Loucy (cell line): Measurements from ENCODE around the gene ARHGEF17.

ENCODE experiments used
- H2AFZ ChIP-seq: fragments of 200-600 bp; sonication (generic); 2 replicates; pipeline ENCODE4 v1.6.0; 2016; ENCODE audit warnings: antibody characterized with exemption, mild to moderate bottlenecking, low read length, moderate library complexity
- H3F3A ChIP-seq: fragments of 200-600 bp; 2 replicates; pipeline ENCODE4 v1.6.0; 2016; ENCODE audit warnings: antibody characterized with exemption, low read depth, mild to moderate bottlenecking
- H3K27me3 ChIP-seq: fragments of 200-600 bp; sonication (generic); 2 replicates; pipeline ENCODE4 v1.6.1; 2014; ENCODE audit warnings: low read length, mild to moderate bottlenecking; ENCODE audit not compliant: insufficient read depth, poor library complexity, severe bottlenecking
- H3K36me3 ChIP-seq: fragments of 200-600 bp; sonication (generic); 2 replicates; pipeline ENCODE4 v1.6.1; 2016; ENCODE audit warnings: low read length; ENCODE audit not compliant: insufficient read depth
- H3K4me1 ChIP-seq: fragments of 200-600 bp; sonication (generic); 2 replicates; pipeline ENCODE4 v1.5.1; 2014; ENCODE audit warnings: low read length, mild to moderate bottlenecking; ENCODE audit not compliant: insufficient read depth, poor library complexity, severe bottlenecking
- H3K4me2 ChIP-seq: fragments of 200-600 bp; sonication (generic); 2 replicates; pipeline ENCODE4 v1.6.0; 2014; ENCODE audit warnings: antibody characterized with exemption, low read length, low read depth, mild to moderate bottlenecking; ENCODE audit not compliant: poor library complexity, severe bottlenecking
- H3K4me3 ChIP-seq: fragments of 200-600 bp; sonication (generic); 2 replicates; pipeline ENCODE4 v1.5.1; 2014; ENCODE audit warnings: low read length, mild to moderate bottlenecking, mixed read lengths; ENCODE audit not compliant: poor library complexity, severe bottlenecking
- H3K79me2 ChIP-seq: fragments of 200-600 bp; sonication (generic); 2 replicates; pipeline ENCODE4 v1.6.1; 2014; ENCODE audit warnings: low read length; ENCODE audit not compliant: insufficient read depth
- H3K9ac ChIP-seq: fragments of 200-600 bp; sonication (generic); 2 replicates; pipeline ENCODE4 v1.6.0; 2014; ENCODE audit warnings: mild to moderate bottlenecking, low read depth, low read length, moderate library complexity; ENCODE audit not compliant: poor library complexity, severe bottlenecking
- H3K9me2 ChIP-seq: fragments of 200-600 bp; sonication (generic); replicated peaks from 2 replicates; pipeline ENCODE4 v1.6.1; 2016; ENCODE audit warnings: low read depth, low read length, mixed read lengths
- H3K9me3 ChIP-seq: fragments of 200-600 bp; sonication (generic); 2 replicates; pipeline ENCODE4 v1.6.1; 2014; ENCODE audit warnings: mild to moderate bottlenecking, antibody characterized with exemption, low read length, low read depth; ENCODE audit not compliant: insufficient read depth
- H4K20me1 ChIP-seq: fragments of 200-600 bp; sonication (generic); 2 replicates; pipeline ENCODE4 v1.6.0; 2014; ENCODE audit warnings: antibody characterized with exemption, low read length, mild to moderate bottlenecking; ENCODE audit not compliant: insufficient read depth, poor library complexity, severe bottlenecking
- CTCF ChIP-seq: fragments of 200-600 bp; sonication (generic); conservative IDR thresholded peaks from 2 replicates; pipeline ENCODE4 v1.5.1; 2014; ENCODE audit warnings: mild to moderate bottlenecking, antibody characterized with exemption, low read length
- EZH2phosphoT487 ChIP-seq: fragments of 200-600 bp; IDR thresholded peaks from 2 replicates; pipeline ENCODE4 v1.6.1; 2018; ENCODE audit warnings: antibody characterized with exemption, mild to moderate bottlenecking, moderate library complexity, borderline replicate concordance

The ARHGEF17 gene

GRCh38 chr11:73366953-73367352, 58.9 kb downstream of the ARHGEF17 start:
- Histone ChIP-seq H3K79me2 (no peaks in the 10 kb centered on the region), H3F3A (no peaks in the 10 kb centered on the region)
- TF ChIP-seq CTCF (no peak), EZH2phosphoT487 (no peak)

GRCh38 chr11:73367482-73368024, 59.5 kb downstream of the ARHGEF17 start:
- peaks cover 22% of the 10 kb centered on the region for H3K4me1 ChIP-seq

More at GRCh38 chr11:73366953-73367352, 58.9 kb downstream of the ARHGEF17 start:
- no peak overlapping the region for H3K4me2 ChIP-seq
- H3K4me3 ChIP-seq: no peak overlapping the region
- H3K36me3 ChIP-seq: no peaks in the 10 kb centered on the region
- H4K20me1 ChIP-seq: no peaks in the 10 kb centered on the region
- H3K9me3 ChIP-seq: no peaks in the 10 kb centered on the region
- peaks cover 16% of the 10 kb centered on the region for H3K4me1 ChIP-seq
- H2AFZ ChIP-seq: no peak overlapping the region
- H3K27me3 ChIP-seq: no peaks in the 10 kb centered on the region
- no peak overlapping the region for H3K9ac ChIP-seq
- no peaks in the 10 kb centered on the region for H3K9me2 ChIP-seq

GRCh38 chr11:73372375-73372993, 64.4 kb downstream of the ARHGEF17 start:
- peak overlapping the region; percentile 14 for H3K4me2 ChIP-seq
- no peak overlapping the region for H2AFZ ChIP-seq
- TF ChIP-seq CTCF (peak; percentile 55), EZH2phosphoT487 (no peak)
- H4K20me1 ChIP-seq: peaks cover 9% of the 10 kb centered on the region
- H3K4me1 ChIP-seq: peaks cover 22% of the 10 kb centered on the region
- H3K27me3 ChIP-seq: peaks cover 5% of the 10 kb centered on the region
- H3K4me3 ChIP-seq: no peak overlapping the region
- peaks cover 12% of the 10 kb centered on the region for H3K79me2 ChIP-seq
- no peaks in the 10 kb centered on the region for H3F3A ChIP-seq
- H3K36me3 ChIP-seq: no peaks in the 10 kb centered on the region
- H3K9ac ChIP-seq: no peak overlapping the region
- no peaks in the 10 kb centered on the region for H3K9me3 ChIP-seq
- H3K9me2 ChIP-seq: no peaks in the 10 kb centered on the region

More at GRCh38 chr11:73367482-73368024, 59.5 kb downstream of the ARHGEF17 start:
- no peak overlapping the region for H3K4me2 ChIP-seq
- H3K4me3 ChIP-seq: no peak overlapping the region
- H3K36me3 ChIP-seq: no peaks in the 10 kb centered on the region
- H3K9me2 ChIP-seq: no peaks in the 10 kb centered on the region
- no peak overlapping the region for H3K9ac ChIP-seq
- H2AFZ ChIP-seq: no peak overlapping the region
- H3K27me3 ChIP-seq: no peaks in the 10 kb centered on the region
- TF ChIP-seq EZH2phosphoT487: no peak
- no peak for TF ChIP-seq CTCF
- no peaks in the 10 kb centered on the region for H3K9me3 ChIP-seq
- no peaks in the 10 kb centered on the region for H3K79me2 ChIP-seq
- H4K20me1 ChIP-seq: no peaks in the 10 kb centered on the region
- H3F3A ChIP-seq: no peaks in the 10 kb centered on the region
